ENCODE results near the gene CLEC16A.

Gene CLEC16A

GRCh38 chr16:11017499-11017898 is 73.1 kb downstream of the CLEC16A start:
- Histone ChIP-seq H3K9me3 (ENCODE audit: control insufficient read depth in 5 of 5, low read length in 5 of 5) (no peaks in the 10 kb centered on the region), H3K36me3 (ENCODE audit: control insufficient read depth in 5 of 5, insufficient read depth in 5 of 5, low read length in 5 of 5) (peaks cover 0 to 28% (median 12%) of the 10 kb centered on the region in 5 donors), H3K9ac (ENCODE audit: low read length in 5 of 5) (no peak overlapping the region), H3K27ac (ENCODE audit: low read depth, low read length) (no peak overlapping the region), H3K4me3 (ENCODE audit: low read depth in 1 of 5, low read length in 5 of 5) (no peak overlapping the region), H3K27me3 (ENCODE audit: control insufficient read depth in 5 of 5, insufficient read depth in 4 of 5, low read length in 5 of 5) (no peaks in the 10 kb centered on the region), H3K4me1 (ENCODE audit: control insufficient read depth in 5 of 5, insufficient read depth in 5 of 5, low read length in 5 of 5) (peaks cover 8 to 28% (median 18%) of the 10 kb centered on the region in 5 donors)

DNA sequence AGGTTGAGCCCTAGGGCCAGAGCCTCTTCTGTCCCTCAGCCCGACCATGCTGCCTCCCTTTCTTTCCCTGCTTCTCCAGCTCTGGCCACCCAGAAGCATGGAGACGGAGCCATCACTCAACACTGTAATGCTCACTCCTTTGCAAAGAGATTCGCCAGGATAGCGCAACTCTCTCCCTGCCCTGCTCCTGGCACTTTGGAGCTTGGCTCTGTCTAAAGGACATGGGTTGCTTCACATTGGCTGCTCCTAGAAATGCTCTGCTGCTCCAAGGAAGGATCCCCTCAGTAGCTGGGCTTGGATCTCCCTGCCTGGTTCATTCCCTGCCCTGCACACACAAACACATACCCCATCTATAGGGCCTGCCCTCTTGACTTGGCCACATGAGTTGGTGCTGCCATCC is 76.0 kb downstream of the CLEC16A start:
- Histone ChIP-seq H3K9me3 (ENCODE audit: control insufficient read depth in 5 of 5, low read length in 5 of 5) (no peaks in the 10 kb centered on the region), H3K36me3 (ENCODE audit: control insufficient read depth in 5 of 5, insufficient read depth in 5 of 5, low read length in 5 of 5) (peaks cover 3 to 38% (median 24%) of the 10 kb centered on the region in 5 donors), H3K9ac (ENCODE audit: low read length in 5 of 5) (no peak overlapping the region), H3K4me3 (ENCODE audit: low read depth in 1 of 5, low read length in 5 of 5) (no peak overlapping the region), H3K4me1 (ENCODE audit: control insufficient read depth in 5 of 5, insufficient read depth in 5 of 5, low read length in 5 of 5) (peaks cover 8 to 24% (median 17%) of the 10 kb centered on the region in 5 donors), H3K27ac (ENCODE audit: low read depth, low read length) (no peak overlapping the region), H3K27me3 (ENCODE audit: control insufficient read depth in 5 of 5, insufficient read depth in 4 of 5, low read length in 5 of 5) (no peaks in the 10 kb centered on the region)

DNA sequence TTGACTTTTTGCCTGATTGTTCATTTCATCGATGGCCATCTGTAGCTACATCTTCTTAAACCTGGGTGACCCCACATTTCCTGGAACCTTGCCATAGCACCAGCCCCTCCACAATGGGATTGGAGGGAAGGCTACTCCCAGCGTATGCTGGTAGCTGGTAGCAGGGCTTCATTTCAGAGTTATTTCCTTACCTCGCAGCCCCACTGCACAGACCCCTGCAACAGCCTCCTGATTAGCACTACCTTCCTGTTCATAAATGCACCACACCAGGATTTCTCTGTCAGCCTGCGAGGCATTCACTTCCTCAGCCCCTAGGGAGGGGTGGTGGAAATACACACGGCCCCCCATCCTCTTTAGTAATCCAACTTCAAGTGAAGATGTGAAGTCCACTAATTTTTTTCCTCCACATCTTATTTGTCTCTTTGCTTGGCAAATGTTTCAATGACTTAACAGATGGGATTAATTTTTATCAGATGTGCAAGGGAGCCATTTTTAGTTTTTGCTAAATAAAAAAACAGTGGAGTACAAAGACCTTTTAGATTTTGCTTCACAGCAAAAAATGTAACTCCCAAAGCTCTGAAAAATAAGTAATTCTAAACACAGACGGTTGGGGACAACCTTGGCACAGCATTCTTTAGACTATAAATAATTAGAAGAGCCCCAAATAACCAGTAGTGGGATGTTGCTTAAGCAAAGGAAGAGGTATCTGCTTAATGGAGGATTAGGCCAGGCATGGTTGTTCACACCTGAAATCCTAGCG is 76.6 kb downstream of the CLEC16A start:
- Histone ChIP-seq H3K4me1 (ENCODE audit: control insufficient read depth in 5 of 5, insufficient read depth in 5 of 5, low read length in 5 of 5) (peaks cover 4 to 24% (median 12%) of the 10 kb centered on the region in 5 donors), H3K36me3 (ENCODE audit: control insufficient read depth in 5 of 5, insufficient read depth in 5 of 5, low read length in 5 of 5) (peaks cover 9 to 44% (median 29%) of the 10 kb centered on the region in 5 donors)

GRCh38 chr16:11022002-11022401 is 77.6 kb downstream of the CLEC16A start:
- H3K27ac ChIP-seq (ENCODE audit: low read depth, low read length), result no peak overlapping the region

More for the DNA sequence above, 76.6 kb downstream of the CLEC16A start:
- Histone ChIP-seq H3K4me3 (ENCODE audit: low read depth in 1 of 5, low read length in 5 of 5) (no peak overlapping the region), H3K9me3 (ENCODE audit: control insufficient read depth in 5 of 5, low read length in 5 of 5) (peaks cover 0 to 5% (median 0%) of the 10 kb centered on the region in 5 donors), H3K27me3 (ENCODE audit: control insufficient read depth in 5 of 5, insufficient read depth in 4 of 5, low read length in 5 of 5) (no peaks in the 10 kb centered on the region), H3K9ac (ENCODE audit: low read length in 5 of 5) (no peak overlapping the region), H3K27ac (ENCODE audit: low read depth, low read length) (no peak overlapping the region)

GRCh38 chr16:11023262-11024039 is 79.1 kb downstream of the CLEC16A start:
- Histone ChIP-seq H3K27me3 (ENCODE audit: control insufficient read depth in 5 of 5, insufficient read depth in 4 of 5, low read length in 5 of 5) (no peaks in the 10 kb centered on the region), H3K9me3 (ENCODE audit: control insufficient read depth in 5 of 5, low read length in 5 of 5) (peaks cover 0 to 12% (median 5%) of the 10 kb centered on the region in 5 donors), H3K27ac (ENCODE audit: low read depth, low read length) (no peak overlapping the region), H3K9ac (ENCODE audit: low read length in 5 of 5) (no peak overlapping the region), H3K4me1 (ENCODE audit: control insufficient read depth in 5 of 5, insufficient read depth in 5 of 5, low read length in 5 of 5) (peaks cover 1 to 15% (median 8%) of the 10 kb centered on the region in 5 donors), H3K4me3 (ENCODE audit: low read depth in 1 of 5, low read length in 5 of 5) (no peak overlapping the region), H3K36me3 (ENCODE audit: control insufficient read depth in 5 of 5, insufficient read depth in 5 of 5, low read length in 5 of 5) (peaks cover 16 to 57% (median 36%) of the 10 kb centered on the region in 5 donors)

More at GRCh38 chr16:11022002-11022401, 77.6 kb downstream of the CLEC16A start:
- H3K9ac ChIP-seq (ENCODE audit: low read length in 5 of 5), result no peak overlapping the region
- peaks cover 0 to 12% (median 4%) of the 10 kb centered on the region in 5 donors for H3K9me3 ChIP-seq (ENCODE audit: control insufficient read depth in 5 of 5, low read length in 5 of 5)
- H3K27me3 ChIP-seq (ENCODE audit: control insufficient read depth in 5 of 5, insufficient read depth in 4 of 5, low read length in 5 of 5), result no peaks in the 10 kb centered on the region
- no peak overlapping the region for H3K4me3 ChIP-seq (ENCODE audit: low read depth in 1 of 5, low read length in 5 of 5)
- H3K4me1 ChIP-seq (ENCODE audit: control insufficient read depth in 5 of 5, insufficient read depth in 5 of 5, low read length in 5 of 5), result peaks cover 4 to 19% (median 8%) of the 10 kb centered on the region in 5 donors
- peaks cover 15 to 53% (median 35%) of the 10 kb centered on the region in 5 donors for H3K36me3 ChIP-seq (ENCODE audit: control insufficient read depth in 5 of 5, insufficient read depth in 5 of 5, low read length in 5 of 5)

DNA sequence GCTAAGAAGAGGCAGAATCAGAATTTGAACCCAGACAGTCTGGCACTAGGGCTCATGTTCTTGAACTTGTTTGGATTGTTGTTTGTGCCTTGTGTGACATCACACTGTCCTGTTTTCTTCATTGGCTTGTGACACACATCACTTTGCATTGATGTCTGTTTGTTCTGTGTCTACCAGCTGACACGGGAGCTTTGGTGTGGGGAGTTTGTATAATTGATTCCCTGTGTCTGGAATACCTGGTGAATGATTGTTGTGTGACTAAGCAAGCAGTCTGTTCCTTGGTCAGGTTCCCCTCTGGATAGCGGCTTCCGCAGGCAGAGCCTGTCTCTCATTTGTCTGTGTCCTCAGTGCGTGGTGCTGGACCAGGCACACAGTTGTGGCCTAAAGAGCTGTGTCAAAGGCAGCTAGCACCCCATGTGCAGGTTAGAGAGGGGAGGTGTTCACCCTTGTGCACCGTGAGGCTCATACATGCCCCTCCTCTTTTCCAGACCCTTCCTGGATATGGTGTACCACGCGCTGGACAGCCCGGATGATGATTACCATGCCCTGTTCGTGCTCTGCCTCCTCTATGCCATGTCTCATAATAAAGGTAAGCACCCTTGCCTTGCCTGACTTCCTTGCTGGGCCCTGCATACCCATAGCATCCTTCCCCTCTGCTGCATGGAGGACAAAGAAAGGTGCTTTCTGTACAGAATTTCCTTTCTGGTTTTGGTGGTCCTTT is 80.1 kb downstream of the CLEC16A start:
- Histone ChIP-seq H3K9me3 (ENCODE audit: control insufficient read depth in 5 of 5, low read length in 5 of 5) (peaks cover 0 to 14% (median 12%) of the 10 kb centered on the region in 5 donors), H3K27me3 (ENCODE audit: control insufficient read depth in 5 of 5, insufficient read depth in 4 of 5, low read length in 5 of 5) (no peaks in the 10 kb centered on the region), H3K4me3 (ENCODE audit: low read depth in 1 of 5, low read length in 5 of 5) (no peak overlapping the region), H3K4me1 (ENCODE audit: control insufficient read depth in 5 of 5, insufficient read depth in 5 of 5, low read length in 5 of 5) (peaks cover 1 to 15% (median 8%) of the 10 kb centered on the region in 5 donors), H3K36me3 (ENCODE audit: control insufficient read depth in 5 of 5, insufficient read depth in 5 of 5, low read length in 5 of 5) (peaks cover 21 to 60% (median 39%) of the 10 kb centered on the region in 5 donors), H3K27ac (ENCODE audit: low read depth, low read length) (no peak overlapping the region), H3K9ac (ENCODE audit: low read length in 5 of 5) (no peak overlapping the region)

DNA sequence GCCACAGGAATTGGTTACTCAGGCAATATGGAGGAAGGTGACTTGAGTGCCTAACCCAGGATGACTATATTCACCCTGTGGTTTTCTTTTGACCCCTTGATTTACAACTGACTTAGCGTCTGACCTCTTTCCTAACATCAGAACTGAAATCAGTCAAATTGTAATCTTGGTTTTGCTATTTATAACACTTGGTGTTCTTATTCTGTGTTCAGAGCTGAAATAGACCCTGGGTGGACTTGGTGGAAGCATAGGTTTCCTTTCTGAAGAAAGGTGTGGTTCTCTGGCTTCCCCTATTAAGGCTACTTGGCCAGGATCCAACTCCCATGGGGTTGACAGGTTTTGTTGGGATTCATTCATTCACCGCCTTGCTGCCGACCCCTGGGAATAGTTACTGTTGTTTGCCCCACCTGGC is 80.8 kb downstream of the CLEC16A start:
- peaks cover 1 to 15% (median 8%) of the 10 kb centered on the region in 5 donors for H3K4me1 ChIP-seq (ENCODE audit: control insufficient read depth in 5 of 5, insufficient read depth in 5 of 5, low read length in 5 of 5)
- no peak overlapping the region for H3K4me3 ChIP-seq (ENCODE audit: low read depth in 1 of 5, low read length in 5 of 5)
- H3K9me3 ChIP-seq (ENCODE audit: control insufficient read depth in 5 of 5, low read length in 5 of 5), result peaks cover 0 to 15% (median 12%) of the 10 kb centered on the region in 5 donors
- H3K9ac ChIP-seq (ENCODE audit: low read length in 5 of 5), result no peak overlapping the region
- peaks cover 23 to 62% (median 35%) of the 10 kb centered on the region in 5 donors for H3K36me3 ChIP-seq (ENCODE audit: control insufficient read depth in 5 of 5, insufficient read depth in 5 of 5, low read length in 5 of 5)
- H3K27ac ChIP-seq (ENCODE audit: low read depth, low read length), result no peak overlapping the region
- no peaks in the 10 kb centered on the region for H3K27me3 ChIP-seq (ENCODE audit: control insufficient read depth in 5 of 5, insufficient read depth in 4 of 5, low read length in 5 of 5)

DNA sequence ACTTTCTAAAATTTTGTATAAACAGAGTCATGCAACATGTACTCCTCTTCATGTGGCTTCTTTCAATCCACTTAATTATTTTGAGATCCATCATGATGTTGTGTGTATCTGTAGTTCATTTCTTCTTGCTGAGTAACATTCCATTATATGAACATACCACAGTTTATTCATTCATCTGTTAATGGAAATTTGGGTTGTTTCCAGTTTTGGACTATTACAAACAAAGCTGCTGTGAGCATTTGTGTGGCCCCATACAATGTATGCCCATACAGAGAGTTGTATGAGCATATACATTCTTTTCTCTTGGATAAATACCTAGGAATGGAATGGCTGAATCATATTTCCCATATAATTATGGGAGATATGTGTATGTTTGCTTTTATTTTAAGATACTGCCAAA is 85.6 kb downstream of the CLEC16A start:
- peaks cover 0 to 15% (median 12%) of the 10 kb centered on the region in 5 donors for H3K9me3 ChIP-seq (ENCODE audit: control insufficient read depth in 5 of 5, low read length in 5 of 5)
- peaks cover 6 to 31% (median 26%) of the 10 kb centered on the region in 5 donors for H3K4me1 ChIP-seq (ENCODE audit: control insufficient read depth in 5 of 5, insufficient read depth in 5 of 5, low read length in 5 of 5)
- H3K27ac ChIP-seq (ENCODE audit: low read depth, low read length), result no peak overlapping the region
- H3K27me3 ChIP-seq (ENCODE audit: control insufficient read depth in 5 of 5, insufficient read depth in 4 of 5, low read length in 5 of 5), result no peaks in the 10 kb centered on the region
- H3K4me3 ChIP-seq (ENCODE audit: low read depth in 1 of 5, low read length in 5 of 5), result no peak overlapping the region
- H3K36me3 ChIP-seq (ENCODE audit: control insufficient read depth in 5 of 5, insufficient read depth in 5 of 5, low read length in 5 of 5), result peaks cover 14 to 55% (median 24%) of the 10 kb centered on the region in 5 donors
- no peak overlapping the region for H3K9ac ChIP-seq (ENCODE audit: low read length in 5 of 5)

GRCh38 chr16:11030990-11031510 is 86.7 kb downstream of the CLEC16A start:
- peaks cover 0 to 15% (median 6%) of the 10 kb centered on the region in 5 donors for H3K9me3 ChIP-seq (ENCODE audit: control insufficient read depth in 5 of 5, low read length in 5 of 5)
- no peaks in the 10 kb centered on the region for H3K27me3 ChIP-seq (ENCODE audit: control insufficient read depth in 5 of 5, insufficient read depth in 4 of 5, low read length in 5 of 5)
- peaks cover 6 to 33% (median 24%) of the 10 kb centered on the region in 5 donors for H3K4me1 ChIP-seq (ENCODE audit: control insufficient read depth in 5 of 5, insufficient read depth in 5 of 5, low read length in 5 of 5)
- no peak overlapping the region for H3K4me3 ChIP-seq (ENCODE audit: low read depth in 1 of 5, low read length in 5 of 5)
- H3K36me3 ChIP-seq (ENCODE audit: control insufficient read depth in 5 of 5, insufficient read depth in 5 of 5, low read length in 5 of 5), result peaks cover 13 to 53% (median 16%) of the 10 kb centered on the region in 5 donors
- H3K9ac ChIP-seq (ENCODE audit: low read length in 5 of 5), result no peak overlapping the region
- no peak overlapping the region for H3K27ac ChIP-seq (ENCODE audit: low read depth, low read length)

Measured in subcutaneous abdominal adipose tissue (tissue), 5 donors.